Trophoblast cell (in vitro differentiated cells and primary cell): ENCODE measurements around the gene ZC3H18.

Experiments
- DNase-seq, 2 donors: peaks; one replicate each; pipeline ENCODE4 v3.0.0-alpha.2; 2016
- H2AFZ ChIP-seq: 2 replicates; pipeline ENCODE4 v1.6.1; 2013; ENCODE audit warnings: low read length, moderate library complexity, mild to moderate bottlenecking; ENCODE audit not compliant: insufficient read depth, poor library complexity
- H2AK5ac ChIP-seq: 2 replicates; pipeline ENCODE4 v1.6.1; 2013; ENCODE audit warnings: mild to moderate bottlenecking, low read length
- H2BK120ac ChIP-seq: 2 replicates; pipeline ENCODE4 v1.6.1; 2013; ENCODE audit warnings: low read length, mild to moderate bottlenecking, moderate library complexity; ENCODE audit not compliant: insufficient read depth, poor library complexity
- H2BK12ac ChIP-seq: 2 replicates; pipeline ENCODE4 v1.6.1; 2013; ENCODE audit warnings: mild to moderate bottlenecking, low read length, moderate library complexity
- H2BK5ac ChIP-seq: 2 replicates; pipeline ENCODE4 v1.6.1; 2013; ENCODE audit warnings: low read length, low read depth, moderate library complexity, mild to moderate bottlenecking; ENCODE audit not compliant: poor library complexity
- H3K14ac ChIP-seq: 2 replicates; pipeline ENCODE4 v1.6.1; 2013; ENCODE audit warnings: mild to moderate bottlenecking, low read length
- H3K18ac ChIP-seq: 2 replicates; pipeline ENCODE4 v1.6.1; 2013; ENCODE audit warnings: mild to moderate bottlenecking, low read length
- H3K23ac ChIP-seq: 2 replicates; pipeline ENCODE4 v1.6.1; 2013; ENCODE audit warnings: low read length
- H3K27ac ChIP-seq: 2 replicates; pipeline ENCODE4 v1.5.1; 2013; ENCODE audit warnings: low read depth, mild to moderate bottlenecking, inconsistent platforms, low read length, moderate library complexity
- H3K27me3 ChIP-seq: 2 replicates; pipeline ENCODE4 v1.6.1; 2013; ENCODE audit warnings: inconsistent platforms, mild to moderate bottlenecking, low read length, moderate library complexity; ENCODE audit not compliant: insufficient read depth
- H3K36me3 ChIP-seq, 2 experiments: 1 replicate in 1 of 2; 2 replicates in 1 of 2; pipeline ENCODE4 v1.6.1; 2013; ENCODE audit warnings: low read length in 2 of 2, mild to moderate bottlenecking in 2 of 2, moderate library complexity in 1 of 2; ENCODE audit not compliant: insufficient read depth in 2 of 2, control insufficient read depth in 1 of 2
- H3K4ac ChIP-seq: 2 replicates; pipeline ENCODE4 v1.6.1; 2013; ENCODE audit warnings: low read depth, mild to moderate bottlenecking, low read length, moderate library complexity
- H3K4me1 ChIP-seq, 2 experiments: 1 replicate in 1 of 2; 2 replicates in 1 of 2; pipeline ENCODE4 v1.6.1; 2013; ENCODE audit warnings: low read length in 2 of 2, mild to moderate bottlenecking in 2 of 2, moderate library complexity in 1 of 2; ENCODE audit not compliant: insufficient read depth in 2 of 2, control insufficient read depth in 1 of 2
- H3K4me2 ChIP-seq: 2 replicates; pipeline ENCODE4 v1.6.1; 2013; ENCODE audit warnings: inconsistent platforms, mild to moderate bottlenecking, low read length, moderate library complexity
- H3K4me3 ChIP-seq: 2 replicates; pipeline ENCODE4 v1.5.1; 2013; ENCODE audit warnings: mild to moderate bottlenecking, low read depth, low read length, inconsistent platforms
- H3K79me1 ChIP-seq: one replicate; pipeline ENCODE4 v1.6.1; 2013; ENCODE audit warnings: low read length
- H3K79me2 ChIP-seq: 2 replicates; pipeline ENCODE4 v1.6.1; 2013; ENCODE audit warnings: low read length, mild to moderate bottlenecking; ENCODE audit not compliant: control insufficient read depth, insufficient read depth, poor library complexity
- H3K9ac ChIP-seq: 2 replicates; pipeline ENCODE4 v1.6.1; 2013; ENCODE audit warnings: mild to moderate bottlenecking, low read length
- H3K9me3 ChIP-seq: 2 replicates; pipeline ENCODE4 v1.6.1; 2013; ENCODE audit warnings: low read depth, mild to moderate bottlenecking, control low read depth, inconsistent platforms, low read length; ENCODE audit not compliant: insufficient read depth
- H4K12ac ChIP-seq: 2 replicates; pipeline ENCODE4 v1.6.1; 2013; ENCODE audit warnings: low read depth, mild to moderate bottlenecking, low read length, moderate library complexity
- H4K8ac ChIP-seq: 2 replicates; pipeline ENCODE4 v1.6.1; 2013; ENCODE audit warnings: low read depth, mild to moderate bottlenecking, low read length, moderate library complexity
- H4K91ac ChIP-seq: one replicate; pipeline ENCODE4 v1.6.1; 2013; ENCODE audit warnings: low read depth, mild to moderate bottlenecking, low read length, moderate library complexity
- WGBS: extraction: QIAGEN DNeasy Blood & Tissue Kit; methylation state at CpG from one replicate; pipeline ENCODE4 v1.1.7; 2013; ENCODE audit warnings: missing lambda C conversion rate; ENCODE audit not compliant: insufficient read length, insufficient coverage; ENCODE audit errors: extremely low coverage; 5-methylcytosine and 5-hydroxymethylcytosine counted together

ZC3H18 gene

GRCh38 chr16:88623858-88624257 lies 53.7 kb downstream of the ZC3H18 start:
- no peak overlapping the region for H2AK5ac ChIP-seq
- no peak overlapping the region for H3K4ac ChIP-seq
- no peaks in the 10 kb centered on the region for H3K4me1 ChIP-seq
- H3K79me2 ChIP-seq: no peaks in the 10 kb centered on the region
- no peak overlapping the region for H3K14ac ChIP-seq
- H3K36me3 ChIP-seq: peaks cover 66 to 72% of the 10 kb centered on the region in 2 experiments
- no peak overlapping the region for H3K27ac ChIP-seq
- H2BK120ac ChIP-seq: no peak overlapping the region
- no peaks in the 10 kb centered on the region for H3K27me3 ChIP-seq
- no peak overlapping the region for H3K4me3 ChIP-seq
- no peak overlapping the region for H2AFZ ChIP-seq
- DNase-seq: no peak
- H3K4me2 ChIP-seq: no peak overlapping the region
- H4K8ac ChIP-seq: no peak overlapping the region
- H3K79me1 ChIP-seq: no peaks in the 10 kb centered on the region
- H3K9me3 ChIP-seq: no peaks in the 10 kb centered on the region
- no peak overlapping the region for H3K18ac ChIP-seq
- no peak overlapping the region for H4K91ac ChIP-seq
- H3K9ac ChIP-seq: no peak overlapping the region
- no peak overlapping the region for H4K12ac ChIP-seq
- H3K23ac ChIP-seq: no peak overlapping the region
- no CpG with 5 or more reads among the region's 13 CpGs for WGBS
- H2BK5ac ChIP-seq: no peak overlapping the region
- H2BK12ac ChIP-seq: no peak overlapping the region

DNA sequence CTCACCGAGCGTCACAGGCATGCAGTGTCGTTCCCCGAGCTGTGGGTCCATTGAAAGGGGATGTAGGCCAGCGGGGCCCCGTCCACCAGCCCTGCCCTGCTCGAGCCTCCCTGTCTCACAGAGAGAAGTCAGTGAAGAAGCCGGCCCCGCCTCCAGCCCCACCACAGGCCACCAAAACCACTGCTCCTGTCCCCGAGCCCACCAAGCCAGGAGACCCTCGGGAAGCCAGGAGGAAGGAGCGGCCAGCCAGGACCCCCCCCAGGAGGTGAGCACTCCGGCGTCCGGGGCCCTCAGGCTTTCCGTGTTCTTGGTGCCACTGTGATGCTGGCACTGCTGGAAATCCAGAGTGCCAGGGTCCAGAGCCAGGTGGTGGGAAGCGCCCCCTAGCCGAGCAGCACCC lies 54.3 kb downstream of the ZC3H18 start:
- no CpG with 5 or more reads among the region's 18 CpGs for WGBS
- H3K9me3 ChIP-seq: no peaks in the 10 kb centered on the region

DNA sequence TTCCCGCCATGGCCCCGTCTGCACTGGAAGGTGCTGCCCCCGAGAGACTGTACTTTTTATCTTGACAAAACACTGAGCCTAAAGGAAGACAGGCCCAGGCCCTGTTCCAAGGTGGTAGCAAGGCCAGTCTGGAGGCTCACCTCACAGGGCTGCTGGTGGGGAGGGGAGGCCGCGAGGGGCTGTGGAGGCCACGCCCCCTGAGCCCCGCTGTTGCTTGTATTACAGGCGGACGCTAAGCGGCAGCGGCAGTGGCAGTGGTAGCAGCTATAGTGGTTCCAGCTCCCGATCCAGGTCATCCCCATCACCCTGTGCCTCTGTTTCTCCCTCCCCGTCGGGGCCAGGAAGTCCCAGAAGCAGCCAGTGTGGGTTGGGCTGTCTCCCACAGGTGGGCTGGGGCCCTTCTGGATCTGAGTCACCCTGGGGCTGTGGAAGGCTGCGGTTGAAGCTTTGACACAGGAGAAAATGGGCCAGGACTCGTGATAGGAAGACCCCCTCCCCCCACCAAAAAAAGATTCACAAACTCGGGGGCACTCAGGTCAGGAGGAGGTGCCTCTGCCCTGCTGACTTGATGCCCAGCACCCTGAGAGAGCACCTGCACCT lies 54.9 kb downstream of the ZC3H18 start:
- H3K18ac ChIP-seq: no peak overlapping the region
- H2BK120ac ChIP-seq: no peak overlapping the region

More for the DNA sequence above, 54.3 kb downstream of the ZC3H18 start:
- Histone ChIP-seq H4K91ac (no peak overlapping the region), H3K4me2 (no peak overlapping the region), H3K18ac (no peak overlapping the region), H3K23ac (no peak overlapping the region), H3K4me3 (no peak overlapping the region), H3K9ac (no peak overlapping the region), H3K79me2 (no peaks in the 10 kb centered on the region), H3K36me3 (peaks cover 65 to 70% of the 10 kb centered on the region in 2 experiments), H3K27ac (no peak overlapping the region), H3K14ac (no peak overlapping the region), H3K4ac (no peak overlapping the region), H4K8ac (no peak overlapping the region), H3K79me1 (no peaks in the 10 kb centered on the region), H2BK5ac (no peak overlapping the region), H4K12ac (no peak overlapping the region), H2BK12ac (no peak overlapping the region), H3K27me3 (no peaks in the 10 kb centered on the region), H2BK120ac (no peak overlapping the region), H2AFZ (no peak overlapping the region), H2AK5ac (no peak overlapping the region), H3K4me1 (no peaks in the 10 kb centered on the region)
- no peak for DNase-seq

DNA sequence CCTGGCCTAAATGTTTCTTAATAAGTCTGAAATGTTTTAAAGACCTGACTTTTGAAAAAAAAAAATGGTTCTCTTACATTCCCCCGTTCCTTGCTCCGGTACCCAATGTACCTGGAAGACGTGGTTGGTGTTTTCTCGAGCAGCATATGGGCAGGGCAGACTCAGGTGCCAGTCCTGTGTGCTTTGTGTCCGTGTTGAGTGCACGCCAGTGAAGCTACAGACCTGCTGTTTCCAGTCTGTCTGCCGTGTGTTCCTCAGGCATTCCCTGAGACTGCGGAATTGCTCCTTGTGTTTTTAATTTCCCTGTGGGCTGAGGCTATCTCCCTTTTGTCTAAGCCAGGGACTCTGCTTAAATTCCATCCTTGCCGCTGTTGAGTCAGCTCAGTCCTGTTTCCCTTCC lies 56.4 kb downstream of the ZC3H18 start:
- peaks cover 81 to 82% of the 10 kb centered on the region in 2 experiments for H3K36me3 ChIP-seq
- H3K14ac ChIP-seq: no peak overlapping the region
- no peak overlapping the region for H2BK120ac ChIP-seq
- no peaks in the 10 kb centered on the region for H3K79me2 ChIP-seq
- H3K4ac ChIP-seq: no peak overlapping the region
- no peak overlapping the region for H2AFZ ChIP-seq
- H3K4me3 ChIP-seq: no peak overlapping the region
- H4K91ac ChIP-seq: no peak overlapping the region
- H2AK5ac ChIP-seq: no peak overlapping the region
- H3K18ac ChIP-seq: no peak overlapping the region
- H4K8ac ChIP-seq: no peak overlapping the region
- H3K4me2 ChIP-seq: no peak overlapping the region
- H3K9ac ChIP-seq: no peak overlapping the region
- H3K27me3 ChIP-seq: no peaks in the 10 kb centered on the region
- H2BK12ac ChIP-seq: no peak overlapping the region
- H3K9me3 ChIP-seq: no peaks in the 10 kb centered on the region
- no CpG with 5 or more reads among the region's 9 CpGs for WGBS
- DNase-seq: no peak
- H3K79me1 ChIP-seq: no peaks in the 10 kb centered on the region
- H3K23ac ChIP-seq: no peak overlapping the region
- no peak overlapping the region for H2BK5ac ChIP-seq
- no peak overlapping the region for H4K12ac ChIP-seq
- no peak overlapping the region for H3K27ac ChIP-seq
- H3K4me1 ChIP-seq: no peaks in the 10 kb centered on the region

More for the DNA sequence above, 54.9 kb downstream of the ZC3H18 start:
- H4K8ac ChIP-seq: no peak overlapping the region
- H3K27ac ChIP-seq: no peak overlapping the region
- H3K9ac ChIP-seq: no peak overlapping the region
- no peak overlapping the region for H3K4me2 ChIP-seq
- H3K36me3 ChIP-seq: peaks cover 69 to 71% of the 10 kb centered on the region in 2 experiments
- no peak overlapping the region for H3K4ac ChIP-seq
- H4K12ac ChIP-seq: no peak overlapping the region
- no peaks in the 10 kb centered on the region for H3K79me1 ChIP-seq
- no peak overlapping the region for H2BK12ac ChIP-seq
- H3K23ac ChIP-seq: no peak overlapping the region
- no CpG with 5 or more reads among the region's 17 CpGs for WGBS
- H3K9me3 ChIP-seq: no peaks in the 10 kb centered on the region
- no peak overlapping the region for H2AFZ ChIP-seq
- H3K14ac ChIP-seq: no peak overlapping the region
- no peaks in the 10 kb centered on the region for H3K4me1 ChIP-seq
- no peak overlapping the region for H3K4me3 ChIP-seq
- no peak overlapping the region for H2BK5ac ChIP-seq
- no peak overlapping the region for H4K91ac ChIP-seq
- H3K79me2 ChIP-seq: no peaks in the 10 kb centered on the region
- no peaks in the 10 kb centered on the region for H3K27me3 ChIP-seq
- DNase-seq: no peak
- H2AK5ac ChIP-seq: no peak overlapping the region
